Stimulated activated CD8-positive, alpha-beta memory T cell treated with anti-CD3 and anti-CD28 coated beads, Interleukin-2, amount 100 ng/mL, for 48 hours (primary cell): ENCODE measurements around the gene CACNA1C.

Experiments used
- DNase-seq, 2 donors: peaks; one replicate each; pipeline ENCODE4 v3.0.0-alpha.2; 2020; ENCODE audit warnings: low read depth in 2 of 2

Gene CACNA1C

DNA sequence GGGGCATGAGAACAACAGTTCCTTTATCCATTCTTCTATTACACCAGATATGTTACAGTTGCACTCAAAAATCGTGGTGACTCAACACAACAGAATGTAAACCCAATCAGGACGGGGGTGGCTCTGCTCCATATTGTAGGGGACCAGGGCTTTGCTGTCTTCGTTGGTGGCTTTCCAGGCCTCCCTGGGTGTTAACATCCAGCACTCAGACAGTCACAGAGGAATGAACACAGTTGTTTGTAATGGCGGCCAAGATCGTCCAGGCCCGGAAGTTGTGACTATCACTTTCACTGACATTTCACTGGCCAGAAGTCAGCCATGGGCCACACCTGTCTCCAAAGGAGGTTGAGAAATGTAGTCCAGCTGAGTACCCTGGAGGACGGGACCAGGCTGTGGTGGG, 204.1 kb downstream of the CACNA1C start:
- DNase-seq = no peak

DNA sequence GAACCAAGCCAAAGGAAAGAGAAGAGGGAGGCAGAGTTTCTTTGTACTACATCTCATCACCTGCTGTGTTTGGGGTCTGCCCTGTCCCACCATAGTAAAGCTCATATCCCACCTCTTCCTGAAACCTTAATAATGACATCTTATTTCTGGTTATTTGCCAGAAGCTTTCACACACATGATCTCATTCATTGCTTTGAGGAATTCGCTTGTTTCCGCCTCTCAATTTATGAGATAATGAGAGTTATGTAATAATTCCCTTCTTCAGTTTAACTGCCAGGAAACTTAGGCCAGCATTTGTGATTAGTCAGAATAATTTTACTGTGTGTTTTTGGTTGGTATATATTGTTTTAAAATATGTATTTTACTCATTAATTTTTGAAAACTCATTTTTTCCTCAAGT, 205.2 kb downstream of the CACNA1C start:
- DNase-seq = no peak

DNA sequence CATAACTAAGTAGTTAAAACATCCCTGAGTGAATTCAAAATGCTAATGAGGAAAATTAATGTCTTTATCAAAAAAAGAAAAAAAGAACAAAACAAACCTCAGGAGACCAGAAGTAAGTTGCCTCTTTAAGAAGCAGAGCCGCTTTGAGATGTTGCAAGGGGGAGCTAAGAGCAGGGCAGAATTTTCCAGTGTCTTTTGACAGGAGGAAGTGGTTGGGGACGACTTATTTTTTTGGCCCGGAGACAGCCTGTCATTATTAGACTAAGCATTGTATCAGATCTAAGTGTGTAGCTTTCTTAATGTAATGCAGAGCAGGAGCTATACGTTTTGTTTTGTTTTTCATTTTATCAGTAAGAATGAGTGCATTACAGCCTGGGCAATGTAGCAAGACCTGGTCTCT, 206.6 kb downstream of the CACNA1C start:
- no peak for DNase-seq

GRCh38 chr12:2260441-2260840, 207.7 kb downstream of the CACNA1C start:
- no peak for DNase-seq

- no peak for DNase-seq
Observed at GRCh38 chr12:2261708-2262107, 208.9 kb downstream of the CACNA1C start.

DNA sequence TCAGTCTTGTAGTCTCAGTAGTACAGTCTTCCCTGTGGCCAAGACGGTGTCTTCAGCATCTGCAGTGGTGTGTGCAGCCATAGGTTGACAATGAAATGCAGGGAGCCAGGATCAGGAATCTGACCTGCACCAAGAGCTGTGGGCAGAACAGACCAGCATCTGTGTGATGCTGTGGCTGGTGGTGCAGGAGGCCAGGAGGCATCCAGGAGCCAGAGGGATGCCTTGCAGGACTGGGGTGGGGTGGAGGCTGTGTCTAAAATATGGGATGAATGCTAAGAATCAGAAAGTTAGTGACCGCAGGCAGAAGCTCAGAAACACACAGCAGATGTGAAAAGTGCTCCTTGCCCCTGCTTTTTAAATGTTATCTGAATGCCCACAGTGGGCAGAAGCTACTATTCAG, 209.7 kb downstream of the CACNA1C start:
- DNase-seq = no peak

DNA sequence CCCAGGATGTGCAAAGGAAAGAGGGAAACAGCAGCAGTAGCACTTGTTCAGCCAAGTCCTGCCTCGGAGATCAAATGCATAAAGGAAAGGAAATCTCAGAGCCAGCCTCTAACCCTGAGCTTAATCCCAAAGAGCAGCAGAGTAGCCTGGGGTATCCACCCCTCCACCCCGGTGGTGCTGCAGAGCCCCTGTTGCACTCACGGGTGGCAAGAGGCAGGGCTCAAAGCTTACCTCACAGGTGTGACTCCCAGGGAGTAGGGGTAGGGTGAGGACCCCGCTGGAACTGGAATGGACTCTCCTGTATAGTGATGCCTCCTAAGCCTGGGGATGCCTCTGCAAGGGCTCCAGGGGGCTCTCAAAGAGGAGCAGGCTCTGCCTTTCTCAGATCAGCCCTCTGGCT, 211.1 kb downstream of the CACNA1C start:
- no peak for DNase-seq

DNA sequence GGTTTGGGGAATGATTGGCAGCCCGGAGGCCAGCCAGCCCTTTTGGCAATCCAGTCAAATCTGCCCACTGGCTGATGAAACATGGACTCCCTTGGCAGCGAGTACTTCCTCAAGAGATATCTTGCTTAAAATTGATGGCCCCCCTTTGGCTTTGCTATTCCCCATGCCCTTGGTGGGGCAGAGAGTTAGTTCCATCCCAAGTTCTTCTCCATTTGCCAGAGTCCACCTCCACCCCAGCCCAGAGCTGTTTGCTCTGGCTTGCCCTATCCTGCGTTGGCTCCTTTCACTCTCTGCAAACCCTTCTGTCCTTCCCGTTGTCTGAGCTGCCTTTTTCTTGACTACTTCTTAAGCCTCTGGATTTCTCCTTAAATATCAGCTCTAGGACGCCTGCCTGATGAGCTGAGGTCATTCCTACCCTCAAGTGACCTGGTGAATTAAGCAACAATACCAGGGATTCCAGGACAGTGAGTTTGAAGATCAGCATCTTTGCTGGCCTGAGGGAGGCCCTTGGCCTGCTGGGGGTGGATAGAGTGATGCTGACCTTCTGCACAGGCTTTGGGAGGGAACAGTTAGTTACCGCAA, 212.0 kb downstream of the CACNA1C start:
- DNase-seq = no peak

DNA sequence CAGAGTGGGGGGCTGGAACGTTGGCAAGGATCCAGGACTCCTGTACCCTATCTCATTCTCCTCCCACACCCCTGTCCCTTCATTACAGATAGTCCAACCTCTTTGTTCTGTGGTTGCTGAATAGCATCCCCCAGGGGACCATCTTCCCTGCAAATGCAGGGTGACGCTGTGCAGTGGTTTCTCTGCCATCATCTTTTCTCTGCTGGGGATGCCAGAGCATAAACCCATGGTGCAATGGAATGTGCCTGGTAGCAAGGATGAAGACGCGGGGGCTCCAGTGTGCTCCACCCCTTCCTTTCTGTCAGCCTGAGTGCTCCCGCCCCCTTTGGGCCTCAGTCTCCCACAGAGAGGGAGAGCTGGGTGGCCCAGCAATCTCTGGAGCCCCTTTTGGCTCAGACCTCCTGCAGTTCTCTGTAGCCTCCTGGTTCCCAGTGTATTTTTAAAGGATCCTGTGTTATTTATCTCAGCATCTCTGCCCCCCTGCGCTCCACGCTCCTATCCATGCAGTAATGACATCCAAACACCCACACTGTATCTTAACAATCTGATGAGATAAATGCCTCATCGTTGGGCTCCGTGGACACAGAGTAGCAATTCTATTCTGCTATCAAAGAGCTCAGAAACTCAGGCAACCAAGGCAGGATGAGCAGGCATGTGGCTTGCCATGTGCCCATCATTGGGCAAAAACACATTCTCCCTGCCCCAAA, 212.8 kb downstream of the CACNA1C start:
- no peak for DNase-seq

DNA sequence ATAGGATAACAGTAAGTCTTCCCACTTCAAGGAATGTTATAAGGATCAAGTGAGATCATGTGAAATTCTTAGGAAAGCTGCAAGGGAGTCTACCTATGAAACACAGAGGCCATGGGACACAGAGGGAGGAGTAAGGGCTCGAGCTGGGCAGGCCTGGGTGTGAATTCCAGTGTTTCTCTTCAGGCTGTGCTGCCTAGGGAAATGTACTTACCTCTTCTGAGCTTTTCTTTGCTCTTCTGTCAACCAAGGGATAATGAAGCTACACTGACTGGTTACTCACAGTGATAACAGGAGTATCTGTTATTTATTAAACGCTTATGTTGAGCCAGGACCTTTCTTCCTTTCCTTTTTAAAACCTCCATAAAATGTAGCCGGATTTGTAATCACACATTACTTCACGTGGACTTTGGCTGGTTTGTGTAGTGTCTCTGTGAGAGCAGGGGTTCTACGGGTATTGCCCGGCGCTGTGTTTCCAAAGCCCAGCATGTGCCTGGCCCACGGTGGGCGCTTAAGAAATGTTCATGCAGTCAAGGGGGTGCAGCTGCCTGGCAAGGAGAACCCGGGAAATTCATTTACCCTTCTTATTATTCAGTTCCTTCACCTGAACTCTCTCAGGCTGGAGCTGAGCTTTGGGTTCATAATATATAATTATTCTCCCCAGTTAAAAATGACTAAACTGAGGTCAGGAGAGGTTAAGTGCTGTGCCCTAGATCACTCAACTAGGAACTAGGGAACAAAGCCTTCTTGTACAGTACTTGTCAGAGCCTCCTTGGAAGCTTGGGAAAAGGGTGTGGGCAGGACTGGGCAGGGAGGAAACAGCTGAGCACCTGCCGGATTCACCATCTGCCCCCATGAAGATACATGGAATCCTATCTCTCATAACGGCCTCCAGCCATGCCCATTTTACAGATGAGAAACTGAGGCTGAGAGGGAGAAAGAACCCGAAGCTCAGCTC, 214.2 kb downstream of the CACNA1C start:
- DNase-seq = no peak

GRCh38 chr12:2267703-2268470, 215.1 kb downstream of the CACNA1C start:
- DNase-seq = no peak

GRCh38 chr12:2268471-2269286, 215.9 kb downstream of the CACNA1C start:
- DNase-seq = no peak

DNA sequence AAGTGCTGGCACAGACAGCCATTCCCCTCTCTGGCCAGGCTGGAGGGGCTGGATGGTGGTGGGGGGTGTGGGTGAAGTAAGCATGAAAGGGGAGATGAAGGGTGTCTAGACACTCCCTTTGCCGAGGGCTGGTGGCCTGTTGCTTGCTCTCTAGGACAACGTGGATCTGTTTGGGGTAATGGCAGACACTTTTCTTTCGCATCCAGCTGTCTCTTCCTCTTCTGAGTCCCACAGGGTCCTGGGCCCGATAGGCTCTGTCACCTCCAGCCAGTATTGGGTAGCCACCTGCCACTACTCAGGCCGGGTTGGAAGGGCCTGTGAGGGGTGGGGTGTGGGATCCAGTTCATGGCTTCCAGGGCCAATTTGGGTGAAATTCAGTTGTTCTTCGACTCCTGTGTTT, 218.1 kb downstream of the CACNA1C start:
- no peak for DNase-seq

DNA sequence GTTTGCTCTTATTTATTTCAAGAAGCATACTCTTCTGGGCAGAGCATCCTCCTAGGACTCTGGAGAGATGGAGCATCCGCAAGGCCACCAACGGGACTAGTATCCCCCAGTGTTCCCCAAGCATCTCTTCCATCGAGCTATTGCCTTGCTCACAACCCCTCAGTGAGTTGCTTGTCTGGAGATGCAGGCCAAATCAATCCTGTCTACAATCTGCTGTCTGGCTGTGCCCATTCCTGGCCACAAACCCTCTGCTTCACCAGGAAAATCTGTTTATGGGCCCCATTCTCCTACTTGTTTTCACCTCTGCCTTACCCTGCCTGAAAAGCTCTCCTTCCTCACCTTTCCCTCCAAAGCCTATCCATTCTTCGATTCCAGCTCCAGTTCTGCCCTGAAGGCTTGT, 219.2 kb downstream of the CACNA1C start:
- no peak for DNase-seq

- DNase-seq = no peak
Observed at GRCh38 chr12:2273288-2273687, 220.5 kb downstream of the CACNA1C start.

GRCh38 chr12:2273751-2274150, 221.0 kb downstream of the CACNA1C start:
- no peak for DNase-seq

DNA sequence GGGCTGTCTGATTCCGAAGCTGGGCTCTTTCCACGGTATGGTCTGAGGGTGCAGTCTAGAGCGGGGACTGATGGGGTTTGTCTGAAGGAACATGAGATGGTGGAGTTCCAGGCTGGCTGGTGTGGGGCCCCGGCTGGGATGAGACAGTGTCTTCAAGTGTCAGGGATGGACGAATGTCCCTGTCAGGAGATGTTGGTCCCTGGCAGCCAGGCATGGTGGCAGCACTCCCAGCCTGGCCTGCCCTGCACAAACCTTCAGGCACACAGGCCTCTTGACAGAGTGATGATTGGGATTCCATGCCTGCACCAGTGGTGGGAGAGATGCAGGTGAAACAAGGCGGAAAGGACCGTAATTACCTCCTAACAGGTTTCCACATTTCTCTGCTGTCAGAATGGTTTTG, 221.9 kb downstream of the CACNA1C start:
- DNase-seq = no peak

DNA sequence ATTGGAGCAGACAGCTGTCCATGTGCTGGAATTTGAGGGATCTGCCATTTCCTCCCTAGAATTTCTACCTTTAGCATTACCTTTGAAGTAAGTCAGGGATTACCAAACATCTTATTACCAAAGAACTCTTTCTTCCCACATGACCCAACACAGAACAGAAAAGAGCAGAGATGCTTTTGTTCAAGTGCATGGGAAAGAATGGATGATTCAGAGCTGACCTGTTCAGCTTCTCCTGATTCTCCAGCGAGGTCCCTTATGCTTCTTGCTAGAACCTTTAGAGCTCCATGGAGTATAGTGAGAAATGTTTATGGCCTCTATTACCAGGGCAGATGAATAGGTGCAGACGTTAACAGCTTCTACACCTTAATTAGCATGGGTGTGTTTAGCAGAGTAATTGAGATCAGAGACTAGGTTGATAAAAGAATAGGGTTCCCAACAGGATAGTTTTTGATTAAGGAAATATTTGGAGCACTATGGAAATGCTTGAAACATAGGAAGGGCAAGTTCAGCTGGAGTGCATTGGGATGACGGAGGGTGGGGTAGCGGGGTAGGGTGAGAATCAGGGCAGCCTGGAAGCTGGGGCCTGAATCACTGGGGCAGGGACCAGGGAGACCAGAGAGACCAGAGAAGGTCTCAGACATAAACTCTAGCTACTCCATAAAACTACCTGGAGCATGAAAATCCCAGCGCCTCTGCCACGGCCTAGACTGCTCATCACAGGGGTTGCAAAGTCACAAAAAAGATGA, 223.7 kb downstream of the CACNA1C start:
- no peak for DNase-seq

- no peak for DNase-seq
Observed at GRCh38 chr12:2277492-2278155, 224.8 kb downstream of the CACNA1C start.

DNA sequence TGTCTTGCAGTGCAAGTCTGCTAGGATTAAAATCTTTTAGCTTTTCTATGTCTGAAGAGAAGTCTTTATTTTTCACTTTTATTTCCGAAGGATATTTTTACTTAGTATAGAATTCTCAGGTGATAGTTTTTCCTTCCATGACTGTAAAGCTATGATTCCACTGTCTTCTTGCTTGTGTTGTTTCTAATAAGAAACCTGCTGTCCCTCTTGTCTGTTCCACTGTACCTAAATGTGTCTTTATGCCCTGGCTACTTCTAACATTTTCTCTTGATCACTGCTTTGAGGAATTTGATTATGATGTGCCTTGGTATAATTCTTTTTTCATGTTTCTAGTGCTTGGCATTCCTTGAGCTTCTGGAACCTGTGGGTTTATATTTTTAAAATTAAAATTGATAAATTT, 228.7 kb downstream of the CACNA1C start:
- DNase-seq = no peak
